SU-DHL-6 (cell line): Measurements from ENCODE around the gene MSH2.

Experiments
- CTCF ChIP-seq: fragments of 200-600 bp; sonication (generic); IDR thresholded peaks from one replicate; pipeline ENCODE4 v1.5.1; 2017; ENCODE audit warnings: antibody characterized with exemption, mild to moderate bottlenecking, low read length, moderate library complexity; ENCODE audit not compliant: insufficient read depth, poor library complexity, severe bottlenecking
- EZH2phosphoT487 ChIP-seq: fragments of 200-600 bp; sonication (generic), shearing (Covaris generic); conservative IDR thresholded peaks from 2 replicates; pipeline ENCODE4 v1.6.1; 2018; ENCODE audit warnings: mild to moderate bottlenecking, antibody characterized with exemption, low read length, moderate library complexity, mixed read lengths

GRCh38 chr2:47426786-47427185 lies 23.8 kb downstream of the MSH2 start:
- TF ChIP-seq EZH2phosphoT487 (no peak), CTCF (no peak)
